HEK293T (cell line): Measurements from ENCODE around the gene RRP36.

Experiments used
- CTCF ChIA-PET: fragments of 350-600 bp; formaldehyde crosslinking; extraction: SDS; loops from one replicate; lab custom pipeline; 2021; ENCODE audit warnings: antibody characterized with exemption, inconsistent platforms; lab: Yijun Ruan, JAX
- POLR2A ChIA-PET: fragments of 350-600 bp; formaldehyde crosslinking; extraction: SDS; loops from one replicate; lab custom pipeline; 2020; ENCODE audit warnings: antibody characterized with exemption, inconsistent platforms; lab: Yijun Ruan, JAX
- DNase-seq: peaks from one replicate; pipeline ENCODE4 v3.0.0; 2012; ENCODE audit warnings: mixed read lengths; ENCODE audit errors: extremely low spot score
- ARNT ChIP-seq: fragments of 450-650 bp; IDR thresholded peaks from 2 replicates; pipeline ENCODE4 v1.6.1; 2017; ENCODE audit warnings: mild to moderate bottlenecking
- BHLHE40 ChIP-seq: fragments of 450-650 bp; IDR thresholded peaks from 2 replicates; pipeline ENCODE4 v1.6.1; 2016; ENCODE audit warnings: mild to moderate bottlenecking, moderate library complexity, borderline replicate concordance
- CTBP1 ChIP-seq: fragments of 450-650 bp; IDR thresholded peaks from 2 replicates; pipeline ENCODE4 v1.6.1; 2016; ENCODE audit warnings: borderline replicate concordance
- ELF4 ChIP-seq: fragments of 450-650 bp; IDR thresholded peaks from 2 replicates; pipeline ENCODE4 v1.6.1; 2017; ENCODE audit warnings: antibody characterized with exemption
- FOXA1 ChIP-seq: fragments of 450-650 bp; IDR thresholded peaks from 2 replicates; pipeline ENCODE4 v1.6.1; 2016; ENCODE audit warnings: mild to moderate bottlenecking
- FOXK2 ChIP-seq: fragments of 450-650 bp; IDR thresholded peaks from 2 replicates; pipeline ENCODE4 v1.6.1; 2016; ENCODE audit warnings: mild to moderate bottlenecking
- FOXM1 ChIP-seq: fragments of 450-650 bp; IDR thresholded peaks from 2 replicates; pipeline ENCODE4 v1.6.1; 2017; ENCODE audit warnings: mild to moderate bottlenecking, borderline replicate concordance
- HDGF ChIP-seq: fragments of 450-650 bp; IDR thresholded peaks from 2 replicates; pipeline ENCODE4 v1.6.1; 2017; ENCODE audit warnings: antibody characterized with exemption, borderline replicate concordance
- L3MBTL2 ChIP-seq: fragments of 450-650 bp; conservative IDR thresholded peaks from 2 replicates; pipeline ENCODE4 v1.6.1; 2016; ENCODE audit warnings: mild to moderate bottlenecking
- LEF1 ChIP-seq: fragments of 450-650 bp; IDR thresholded peaks from 2 replicates; pipeline ENCODE4 v1.6.1; 2017; ENCODE audit warnings: mild to moderate bottlenecking, borderline replicate concordance
- NFRKB ChIP-seq: fragments of 450-650 bp; IDR thresholded peaks from 2 replicates; pipeline ENCODE4 v1.6.1; 2016; ENCODE audit warnings: mild to moderate bottlenecking, moderate library complexity
- PKNOX1 ChIP-seq: fragments of 450-650 bp; IDR thresholded peaks from 2 replicates; pipeline ENCODE4 v1.6.1; 2016
- SP1 ChIP-seq: fragments of 450-650 bp; IDR thresholded peaks from 2 replicates; pipeline ENCODE4 v1.6.1; 2017
- SUZ12 ChIP-seq: fragments of 450-650 bp; IDR thresholded peaks from 2 replicates; pipeline ENCODE4 v1.6.1; 2016; ENCODE audit warnings: mild to moderate bottlenecking
- TARDBP ChIP-seq: fragments of 450-650 bp; IDR thresholded peaks from 2 replicates; pipeline ENCODE4 v1.6.1; 2016
- ZNF384 ChIP-seq: fragments of 450-650 bp; IDR thresholded peaks from 2 replicates; pipeline ENCODE4 v1.6.1; 2016

The RRP36 gene

GRCh38 chr6:43033496-43034189 is 12.2 kb downstream of the RRP36 start:
- DNase-seq: no peak
- CTCF ChIA-PET: no interaction called here
- POLR2A ChIA-PET: interaction anchor here (1.0 kb wide), 1 partner anchor 20 kb away, joined by 5 read pairs; the partner anchor contains the start of gene CUL7
- TF ChIP-seq HDGF: no peak

GRCh38 chr6:43034190-43034525 is 12.7 kb downstream of the RRP36 start:
- no peak for TF ChIP-seq FOXK2
- no peak for TF ChIP-seq SUZ12
- no peak for TF ChIP-seq BHLHE40
- no peak for TF ChIP-seq L3MBTL2
- no peak for TF ChIP-seq TARDBP
- no peak for TF ChIP-seq ARNT
- TF ChIP-seq FOXM1: no peak
- TF ChIP-seq FOXA1: no peak
- TF ChIP-seq ELF4: no peak
- TF ChIP-seq NFRKB: no peak
- TF ChIP-seq ZNF384: no peak
- no peak for TF ChIP-seq PKNOX1
- no peak for TF ChIP-seq CTBP1
- no peak for TF ChIP-seq LEF1
- TF ChIP-seq SP1: no peak
- no peak for TF ChIP-seq HDGF
- POLR2A ChIA-PET: interaction anchor here (1.0 kb wide), 1 partner anchor 20 kb away, joined by 5 read pairs; the partner anchor contains the start of gene CUL7
- CTCF ChIA-PET: no interaction called here
- no peak for DNase-seq

DNA sequence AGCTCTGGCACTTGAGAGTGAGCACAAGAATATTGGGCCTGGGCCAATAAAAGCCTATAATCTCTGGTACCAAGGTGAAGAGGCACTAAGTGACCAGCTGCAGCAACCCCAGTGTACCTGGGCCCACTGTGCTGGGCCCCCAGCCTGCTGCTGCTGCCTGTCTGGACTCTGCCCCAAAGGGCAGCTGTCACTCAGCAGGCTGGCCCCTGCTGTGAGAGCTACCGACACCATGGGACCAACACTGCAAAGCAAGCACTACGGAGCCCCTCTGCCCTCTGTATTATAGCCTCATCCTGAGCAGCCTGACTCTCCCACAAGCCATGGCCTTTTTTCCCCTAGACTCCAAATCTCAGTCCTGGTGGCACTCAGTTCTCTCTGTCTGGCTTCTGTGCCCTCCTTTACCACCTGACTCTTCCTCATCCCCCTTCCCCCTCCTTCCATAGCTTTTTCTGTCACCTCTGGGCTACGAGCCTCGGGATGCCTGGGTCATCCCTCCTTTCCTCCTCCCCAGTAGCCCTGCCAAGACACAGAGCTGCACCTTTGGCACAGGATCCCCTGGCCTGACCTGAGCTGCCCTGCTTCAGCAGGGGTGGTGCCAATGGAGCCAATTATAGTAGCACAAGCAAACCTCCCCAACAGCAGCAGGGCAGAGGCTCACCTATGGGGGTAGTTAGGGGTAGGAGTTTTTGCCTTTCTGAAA is 14.2 kb downstream of the RRP36 start:
- TF ChIP-seq TARDBP: no peak
- TF ChIP-seq LEF1: no peak
- TF ChIP-seq PKNOX1: no peak
- no peak for TF ChIP-seq ARNT
- no peak for TF ChIP-seq FOXK2
- TF ChIP-seq FOXM1: no peak
- TF ChIP-seq FOXA1: no peak
- TF ChIP-seq BHLHE40: no peak
- TF ChIP-seq ZNF384: no peak
- no peak for TF ChIP-seq L3MBTL2
- TF ChIP-seq HDGF: no peak
- TF ChIP-seq NFRKB: no peak
- no peak for TF ChIP-seq CTBP1
- no peak for TF ChIP-seq ELF4
- TF ChIP-seq SP1: no peak
- TF ChIP-seq SUZ12: no peak
- no peak for DNase-seq
- ChIA-PET POLR2A (interaction anchor here (0.8 to 1.6 kb wide), 2 partner anchors 52 to 57 kb away, joined by 3 to 7 read pairs; partner anchors contain the start of genes PEX6 and PPP2R5D), CTCF (no interaction called here)

DNA sequence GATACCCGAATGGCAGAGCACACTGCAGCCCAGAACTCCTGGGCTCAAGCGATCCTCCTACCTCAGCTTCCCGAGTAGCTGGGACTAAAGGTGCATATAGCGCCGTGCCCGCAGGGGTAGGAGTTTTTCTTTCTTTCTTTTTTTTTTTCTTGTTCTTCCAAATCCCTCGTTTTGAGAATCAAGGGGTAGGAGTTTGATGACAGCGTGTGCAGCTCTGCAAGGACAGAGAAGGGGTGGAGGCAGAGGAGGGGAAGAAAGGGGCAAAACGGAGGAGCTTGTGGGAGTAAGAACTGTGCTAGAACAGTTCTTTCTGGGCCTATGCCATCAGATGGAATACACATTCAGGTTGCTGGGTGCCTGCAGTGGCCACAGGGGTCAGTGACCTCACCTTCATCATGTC is 15.3 kb downstream of the RRP36 start:
- ChIA-PET POLR2A (interaction anchor here (0.8 kb wide), 1 partner anchor 23 kb away, joined by 3 read pairs; the partner anchor contains the start of genes KLHDC3 and MEA1), CTCF (no interaction called here)
- no peak for TF ChIP-seq SP1
- TF ChIP-seq HDGF: no peak
- TF ChIP-seq TARDBP: no peak
- TF ChIP-seq BHLHE40: no peak
- no peak for TF ChIP-seq NFRKB
- TF ChIP-seq FOXK2: no peak
- no peak for TF ChIP-seq ELF4
- no peak for TF ChIP-seq ZNF384
- TF ChIP-seq PKNOX1: no peak
- no peak for TF ChIP-seq LEF1
- TF ChIP-seq ARNT: no peak
- no peak for TF ChIP-seq L3MBTL2
- no peak for TF ChIP-seq CTBP1
- no peak for TF ChIP-seq SUZ12
- TF ChIP-seq FOXM1: no peak
- no peak for DNase-seq

GRCh38 chr6:43037197-43037596 is 15.8 kb downstream of the RRP36 start:
- no peak for DNase-seq
- CTCF ChIA-PET: no interaction called here

More at GRCh38 chr6:43037197-43037596, 15.8 kb downstream of the RRP36 start:
- TF ChIP-seq L3MBTL2: no peak
- no peak for TF ChIP-seq PKNOX1
- TF ChIP-seq FOXK2: no peak
- TF ChIP-seq ZNF384: no peak
- no peak for TF ChIP-seq BHLHE40
- TF ChIP-seq TARDBP: no peak
- no peak for TF ChIP-seq ARNT
- no peak for TF ChIP-seq FOXM1
- TF ChIP-seq HDGF: no peak
- no peak for TF ChIP-seq ELF4
- POLR2A ChIA-PET: interaction anchor here (0.8 kb wide), 1 partner anchor 23 kb away, joined by 3 read pairs; the partner anchor contains the start of genes KLHDC3 and MEA1
